A549 treated with AZD9567 at 1 μM for 4 hours (cell line): ENCODE measurements around the gene OR2T12. TPM values are rescaled to one million over a fixed set of nuclear protein-coding genes. Genes with fewer than 3 reads are reported as not detected.

ENCODE experiments used
- total RNA-seq: library from RNA; stranded (reverse); fragments of 200-300 nt; extraction: Qiagen RNA extraction; gene quantifications from 5 replicates; pipeline ENCODE4 v1.2.3, GENCODE V29; 2022; ENCODE audit not compliant: insufficient read depth

Gene OR2T12
- not detected in 5 replicates for total RNA-seq

GRCh38 chr1:248303324-248303723, at the start of gene OR2T12:
Gene OR2T12 (minus strand): TSS chr1:248303424. CDS start chr1:248295578, 7,846 bp downstream.

GRCh38 chr1:248348475-248348874, 45.3 kb upstream of the OR2T12 start, which contains the start of gene OR14C36:
Gene OR14C36 (plus strand): TSS chr1:248348775. CDS start chr1:248348775, 0 bp downstream.

GRCh38 chr1:248324468-248324867, 21.2 kb upstream of the OR2T12 start, which contains the start of gene OR2M7:
Gene OR2M7 (minus strand): TSS chr1:248324568. CDS start chr1:248324568, 0 bp downstream.

GRCh38 chr1:248277876-248278275, 25.3 kb downstream of the OR2T12 start, which contains the start of gene OR2T33:
Gene OR2T33 (minus strand): TSS chr1:248277976. CDS start chr1:248273814, 4,162 bp downstream.

Other genes starting within 250 kb of the OR2T12 start
- gene OR2L13, start 208.2 kb downstream of the OR2T12 start, total RNA-seq: not detected in 5 replicates
- not detected in 5 replicates for gene OR2M5, start 158.3 kb downstream of the OR2T12 start, total RNA-seq
- gene OR2M2, start 128.6 kb downstream of the OR2T12 start, total RNA-seq: not detected in 5 replicates
- gene OR2M3, start 106.2 kb downstream of the OR2T12 start, total RNA-seq: not detected in 5 replicates
- gene OR2M4, start 72.0 kb downstream of the OR2T12 start, total RNA-seq: not detected in 5 replicates
- not detected in 5 replicates for gene OR2T33, start 25.4 kb downstream of the OR2T12 start, total RNA-seq
- not detected in 5 replicates for gene OR2M7, start 21.1 kb upstream of the OR2T12 start, total RNA-seq
- gene OR14C36, start 45.4 kb upstream of the OR2T12 start, total RNA-seq: not detected in 5 replicates
- not detected in 5 replicates for gene OR2T4, start 58.2 kb upstream of the OR2T12 start, total RNA-seq
- not detected in 5 replicates for gene OR2T6, start 72.3 kb upstream of the OR2T12 start, total RNA-seq
- gene OR2T1, start 99.6 kb upstream of the OR2T12 start, total RNA-seq: not detected in 5 replicates
- gene OR2T2, start 142.2 kb upstream of the OR2T12 start, total RNA-seq: not detected in 5 replicates
- not detected in 5 replicates for gene OR2T3, start 169.9 kb upstream of the OR2T12 start, total RNA-seq
- not detected in 5 replicates for gene OR2T5, start 185.2 kb upstream of the OR2T12 start, total RNA-seq
- not detected in 5 replicates for gene OR2G6, start 204.6 kb upstream of the OR2T12 start, total RNA-seq